Brain microvascular endothelial cell (primary cell): Measurements from ENCODE around the gene LDHD.

Experiments
- DNase-seq: peaks from one replicate; pipeline ENCODE4 v3.0.0-alpha.2; 2020
- H3K27ac ChIP-seq: fragments of 250-450 bp; sonication (Bioruptor Pico); 2 replicates; pipeline ENCODE4 v1.5.1; 2020; ENCODE audit warnings: mild to moderate bottlenecking, moderate library complexity
- H3K27me3 ChIP-seq: fragments of 250-450 bp; sonication (Bioruptor Pico); replicated peaks from 2 replicates; pipeline ENCODE4 v1.5.1; 2020; ENCODE audit warnings: mild to moderate bottlenecking
- H3K36me3 ChIP-seq: fragments of 250-450 bp; sonication (Bioruptor Pico); replicated peaks from 2 replicates; pipeline ENCODE4 v1.5.1; 2020; ENCODE audit warnings: mild to moderate bottlenecking
- H3K4me3 ChIP-seq: 2 replicates; pipeline ENCODE4 v1.5.1; 2011; ENCODE audit warnings: low read depth, mild to moderate bottlenecking, control low read depth, low read length, moderate library complexity
- CTCF ChIP-seq: IDR thresholded peaks from 2 replicates; pipeline ENCODE4 v1.5.1; 2011; ENCODE audit warnings: low read depth, mild to moderate bottlenecking, moderate library complexity, low read length, control low read depth, inconsistent platforms; ENCODE audit errors: missing control alignments
- in situ Hi-C: cut with HindIII; loops from 2 replicates; pipeline ENCODE4 v1.10.0; 2017; ENCODE audit warnings: low sequenced_read_pairs, low pct_ligation_motif_present

The LDHD gene

GRCh38 chr16:75112734-75113491 is 3.7 kb downstream of the LDHD start:
- Histone ChIP-seq H3K4me3 (no peak overlapping the region), H3K27me3 (no peaks in the 10 kb centered on the region), H3K36me3 (no peaks in the 10 kb centered on the region), H3K27ac (no peak overlapping the region)
- in situ Hi-C loops, result no loop called here
- no peak for DNase-seq
- no peak for TF ChIP-seq CTCF

DNA sequence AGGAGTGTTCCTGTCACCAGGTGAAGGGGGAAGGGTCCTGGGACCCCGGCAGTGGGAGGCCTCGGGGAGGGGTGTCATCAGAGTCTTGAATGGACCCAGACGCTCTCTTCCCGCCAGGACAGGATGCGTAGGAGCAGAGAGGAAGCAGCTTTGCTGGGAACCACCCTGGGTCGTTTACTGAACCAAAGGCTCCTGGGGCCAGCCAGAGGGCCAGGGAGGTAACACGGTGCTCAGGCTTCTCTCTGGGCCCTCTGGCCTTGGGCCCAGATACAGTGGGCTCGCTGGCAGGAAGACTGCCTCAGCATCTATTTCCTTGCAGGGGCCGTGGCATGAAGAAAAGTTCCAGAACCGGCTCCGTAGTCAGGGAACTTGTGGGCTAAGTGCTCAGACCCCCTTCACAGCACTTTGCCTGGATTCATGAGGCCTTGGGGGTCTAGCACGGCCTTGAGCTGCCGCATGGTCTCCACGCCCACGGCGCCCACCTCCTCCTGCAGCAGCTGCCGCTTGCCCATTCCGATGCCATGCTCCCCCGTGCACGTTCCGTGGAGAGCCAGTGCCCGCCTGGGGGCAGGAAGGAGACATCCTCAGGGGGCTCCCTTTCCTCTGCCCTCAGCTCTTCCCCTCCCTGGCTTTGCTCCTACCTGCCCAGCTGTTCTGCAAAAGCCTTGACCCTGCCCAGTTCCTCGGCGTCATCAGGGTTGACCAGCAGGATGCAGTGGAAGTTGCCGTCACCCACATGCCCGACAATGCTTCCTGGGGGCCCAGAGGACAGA is 4.4 kb downstream of the LDHD start:
- Histone ChIP-seq H3K27ac (no peak overlapping the region), H3K36me3 (no peaks in the 10 kb centered on the region), H3K27me3 (no peaks in the 10 kb centered on the region), H3K4me3 (no peak overlapping the region)
- no peak for TF ChIP-seq CTCF
- DNase-seq, result no peak
- in situ Hi-C loops, result no loop called here

GRCh38 chr16:75111514-75111940 is 5.1 kb downstream of the LDHD start:
- no peak overlapping the region for H3K27ac ChIP-seq
- H3K27me3 ChIP-seq, result no peaks in the 10 kb centered on the region
- no peak overlapping the region for H3K4me3 ChIP-seq
- in situ Hi-C loops, result no loop called here
- H3K36me3 ChIP-seq, result no peaks in the 10 kb centered on the region
- no peak for DNase-seq
- TF ChIP-seq CTCF, result no peak

GRCh38 chr16:75110637-75111513 is 5.7 kb downstream of the LDHD start:
- peak; percentile 95 for TF ChIP-seq CTCF
- Histone ChIP-seq H3K27me3 (no peaks in the 10 kb centered on the region), H3K4me3 (peak overlapping the region; percentile 45), H3K27ac (peak overlapping the region; percentile 42), H3K36me3 (no peaks in the 10 kb centered on the region)
- peak; percentile 82 for DNase-seq
- in situ Hi-C loops, result no loop called here

DNA sequence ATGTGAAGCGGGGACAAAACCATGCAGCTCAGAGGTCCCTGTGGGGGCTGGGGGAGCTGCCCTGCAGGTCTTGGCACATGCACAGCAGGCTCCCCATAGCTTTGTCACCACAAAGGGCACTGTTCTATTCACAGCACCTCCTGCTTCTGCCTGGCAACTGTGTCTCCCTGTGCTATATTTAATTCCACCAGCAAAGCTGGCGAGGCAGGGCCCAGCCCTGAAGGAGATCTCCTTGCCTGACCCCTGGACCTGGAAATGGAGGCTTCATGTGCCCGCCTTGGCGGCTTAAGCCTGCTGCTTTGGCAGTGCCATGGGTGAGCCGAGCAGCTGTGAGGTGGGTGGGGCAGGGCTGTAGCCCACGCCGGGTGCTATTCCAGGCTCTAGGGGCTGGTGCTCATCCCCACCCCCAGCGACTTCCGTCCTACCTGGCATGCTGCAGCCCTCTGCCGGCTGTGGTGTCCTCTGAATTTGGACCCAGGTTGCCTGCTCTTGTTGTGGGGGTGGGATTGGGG is 6.8 kb downstream of the LDHD start:
- TF ChIP-seq CTCF, result no peak
- no peaks in the 10 kb centered on the region for H3K36me3 ChIP-seq
- H3K4me3 ChIP-seq, result no peak overlapping the region
- no peak for DNase-seq
- no peaks in the 10 kb centered on the region for H3K27me3 ChIP-seq
- H3K27ac ChIP-seq, result no peak overlapping the region
- in situ Hi-C loops, result no loop called here
